Tibial artery (tissue), 4 donors: ENCODE data around the gene AIFM2.
"Not testable (repeated sequence)": the region's sequence is repeated elsewhere in the genome, so short reads cannot be mapped to it uniquely, and the experiment has no call there.

Experiments used
- DNase-seq, 2 donors: peaks; one replicate each; pipeline ENCODE4 v3.0.0-alpha.2; 2019
- H3K27ac ChIP-seq, 2 donors: fragments of 200-600 bp; sonication (generic) in 1 of 2; 1 replicate in 1 of 2; 2 replicates in 1 of 2; pipeline ENCODE4 v1.5.1; 2018 to 2019; ENCODE audit warnings: mild to moderate bottlenecking in 1 of 2
- H3K27me3 ChIP-seq, 2 donors: fragments of 200-600 bp; sonication (generic) in 1 of 2; one replicate each; pipeline versions ENCODE4 v1.5.1 to v1.6.0; 2016 to 2019
- H3K36me3 ChIP-seq, 3 donors: fragments of 200-600 bp; sonication (generic) in 2 of 3; one replicate each; pipeline ENCODE4 v1.5.1; 2016 to 2019; ENCODE audit warnings: mild to moderate bottlenecking in 2 of 3
- H3K4me1 ChIP-seq, 4 donors: fragments of 200-600 bp; sonication (generic) in 2 of 4; 1 replicate in 3 of 4; 2 replicates in 1 of 4; pipeline ENCODE4 v1.5.1; 2016 to 2019
- H3K4me3 ChIP-seq, 2 donors: fragments of 200-600 bp; sonication (generic) in 1 of 2; 1 replicate in 1 of 2; 2 replicates in 1 of 2; pipeline ENCODE4 v1.5.1; 2018 to 2019; ENCODE audit warnings: mild to moderate bottlenecking in 2 of 2
- H3K9me3 ChIP-seq, 3 donors: fragments of 200-600 bp; sonication (generic) in 1 of 3; one replicate each; pipeline ENCODE4 v1.5.1; 2016 to 2019
- intact Hi-C: fragments of 100-400 bp; cut with DNase I; formaldehyde crosslinking; loops from one replicate; pipeline ENCODE4 v1.15.0; 2023; ENCODE audit warnings: low total_unique reads
- TF ChIP-seq, protein P1 (sequence below), 2 experiments: fragments of 200-600 bp in 1 of 2; fragments of 450-650 bp in 1 of 2; IDR thresholded peaks; one replicate each; pipeline ENCODE4 v1.5.1; 2017 to 2019; ENCODE audit warnings: antibody characterized with exemption in 2 of 2, mild to moderate bottlenecking in 1 of 2, moderate library complexity in 1 of 2

AIFM2 gene

DNA sequence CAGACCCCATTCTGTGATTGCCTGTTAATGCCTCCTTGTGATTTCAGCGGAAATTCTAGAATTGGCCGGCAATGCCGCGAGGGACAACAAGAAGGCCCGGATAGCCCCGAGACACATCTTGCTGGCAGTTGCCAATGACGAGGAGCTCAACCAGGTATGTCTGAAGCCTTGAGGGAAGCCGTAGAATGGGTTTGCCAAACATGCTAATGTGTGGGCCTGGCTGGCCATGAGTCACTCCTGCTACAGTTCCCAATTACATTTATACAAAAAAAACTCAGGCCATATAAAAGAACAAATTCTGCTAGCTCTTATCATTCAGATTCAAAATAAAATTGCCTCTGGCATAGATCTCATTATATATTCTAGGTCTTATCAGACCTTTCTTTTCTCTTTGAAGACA is 42.6 kb downstream of the AIFM2 start:
- intact Hi-C loops, result no loop called here
- peaks cover 0 to 31% (median 7%) of the 10 kb centered on the region in 3 donors for H3K36me3 ChIP-seq
- H3K4me1 ChIP-seq, result no peaks in the 10 kb centered on the region
- no peak overlapping the region for H3K27ac ChIP-seq
- no peaks in the 10 kb centered on the region for H3K9me3 ChIP-seq
- H3K4me3 ChIP-seq, result no peak overlapping the region
- TF ChIP-seq, protein P1, sequence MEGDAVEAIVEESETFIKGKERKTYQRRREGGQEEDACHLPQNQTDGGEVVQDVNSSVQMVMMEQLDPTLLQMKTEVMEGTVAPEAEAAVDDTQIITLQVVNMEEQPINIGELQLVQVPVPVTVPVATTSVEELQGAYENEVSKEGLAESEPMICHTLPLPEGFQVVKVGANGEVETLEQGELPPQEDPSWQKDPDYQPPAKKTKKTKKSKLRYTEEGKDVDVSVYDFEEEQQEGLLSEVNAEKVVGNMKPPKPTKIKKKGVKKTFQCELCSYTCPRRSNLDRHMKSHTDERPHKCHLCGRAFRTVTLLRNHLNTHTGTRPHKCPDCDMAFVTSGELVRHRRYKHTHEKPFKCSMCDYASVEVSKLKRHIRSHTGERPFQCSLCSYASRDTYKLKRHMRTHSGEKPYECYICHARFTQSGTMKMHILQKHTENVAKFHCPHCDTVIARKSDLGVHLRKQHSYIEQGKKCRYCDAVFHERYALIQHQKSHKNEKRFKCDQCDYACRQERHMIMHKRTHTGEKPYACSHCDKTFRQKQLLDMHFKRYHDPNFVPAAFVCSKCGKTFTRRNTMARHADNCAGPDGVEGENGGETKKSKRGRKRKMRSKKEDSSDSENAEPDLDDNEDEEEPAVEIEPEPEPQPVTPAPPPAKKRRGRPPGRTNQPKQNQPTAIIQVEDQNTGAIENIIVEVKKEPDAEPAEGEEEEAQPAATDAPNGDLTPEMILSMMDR (IDR thresholded peaks at IDR 0.05), result no peak
- DNase-seq, result no peak
- no peaks in the 10 kb centered on the region for H3K27me3 ChIP-seq

DNA sequence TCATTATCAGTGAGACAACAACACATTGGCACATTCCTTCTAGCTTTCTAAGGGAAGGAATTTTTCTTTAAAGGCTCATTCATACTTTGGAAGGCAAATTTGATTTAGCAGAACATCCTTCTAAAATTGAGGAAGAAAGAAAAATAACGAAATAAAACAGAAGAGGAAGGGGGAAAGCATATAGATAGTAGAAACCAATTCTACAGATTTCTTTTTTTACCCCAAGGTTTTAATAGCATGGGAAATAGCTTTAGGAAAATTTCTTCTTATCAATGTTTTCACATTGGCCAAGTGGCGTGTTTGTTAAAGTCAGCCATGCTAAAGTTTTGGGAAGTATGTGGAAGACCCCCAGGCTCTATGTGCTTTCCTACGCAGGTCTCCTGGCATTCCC is 44.3 kb downstream of the AIFM2 start:
- no peaks in the 10 kb centered on the region for H3K9me3 ChIP-seq
- H3K4me3 ChIP-seq, result no peak overlapping the region
- TF ChIP-seq, protein P1 (IDR thresholded peaks at IDR 0.05), result no peak
- no peak for DNase-seq
- no peaks in the 10 kb centered on the region for H3K4me1 ChIP-seq
- no peak overlapping the region for H3K27ac ChIP-seq
- intact Hi-C loops, result no loop called here
- peaks cover 0 to 18% (median 0%) of the 10 kb centered on the region in 3 donors for H3K36me3 ChIP-seq
- no peaks in the 10 kb centered on the region for H3K27me3 ChIP-seq

GRCh38 chr10:70087616-70088307 is 44.9 kb downstream of the AIFM2 start:
- H3K9me3 ChIP-seq, result no peaks in the 10 kb centered on the region
- DNase-seq, result no peak
- no peaks in the 10 kb centered on the region for H3K27me3 ChIP-seq
- no peaks in the 10 kb centered on the region for H3K4me1 ChIP-seq
- peaks cover 0 to 17% (median 0%) of the 10 kb centered on the region in 3 donors for H3K36me3 ChIP-seq
- no peak overlapping the region for H3K27ac ChIP-seq
- no peak overlapping the region for H3K4me3 ChIP-seq
- TF ChIP-seq, protein P1 (IDR thresholded peaks at IDR 0.05), result no peak
- intact Hi-C loops, result no loop called here

GRCh38 chr10:70085975-70086613 is 46.5 kb downstream of the AIFM2 start:
- TF ChIP-seq, protein P1 (IDR thresholded peaks at IDR 0.05), result no peak
- no peak for DNase-seq
- Histone ChIP-seq H3K9me3 (no peaks in the 10 kb centered on the region), H3K4me3 (no peak overlapping the region), H3K36me3 (peaks cover 0 to 8% (median 0%) of the 10 kb centered on the region in 3 donors), H3K27me3 (no peaks in the 10 kb centered on the region), H3K27ac (no peak overlapping the region), H3K4me1 (no peaks in the 10 kb centered on the region)
- intact Hi-C loops, result no loop called here

DNA sequence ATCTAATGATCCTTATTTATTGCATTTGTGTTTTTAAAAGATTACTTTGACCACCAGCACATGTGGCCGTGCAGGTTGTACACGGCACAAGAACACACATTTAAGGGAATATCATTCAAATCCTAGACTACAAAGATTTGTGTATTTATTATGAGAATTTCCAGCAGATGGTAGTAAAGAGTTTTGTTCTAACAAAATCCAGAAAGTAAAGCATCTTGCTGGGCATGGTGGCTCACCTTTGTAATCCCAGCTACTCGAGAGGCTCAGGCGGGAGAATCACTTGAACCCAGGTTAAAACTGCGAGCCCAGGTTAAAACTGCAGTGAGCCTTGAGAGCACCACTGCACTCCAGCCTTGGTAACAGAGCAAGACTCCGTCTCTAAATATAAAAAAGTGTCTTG is 48.4 kb downstream of the AIFM2 start:
- intact Hi-C loops, result no loop called here

GRCh38 chr10:70080789-70081188 is 51.8 kb downstream of the AIFM2 start:
- H3K4me1 ChIP-seq, H3K27me3 ChIP-seq, H3K9me3 ChIP-seq, H3K4me3 ChIP-seq, intact Hi-C loops, DNase-seq, H3K27ac ChIP-seq: not testable (repeated sequence)
- peaks cover 0 to 18% (median 0%) of the 10 kb centered on the region in 3 donors for H3K36me3 ChIP-seq

More for the DNA sequence above, 48.4 kb downstream of the AIFM2 start:
- H3K27ac ChIP-seq, result no peak overlapping the region
- H3K4me3 ChIP-seq, result no peak overlapping the region
- H3K4me1 ChIP-seq, result no peaks in the 10 kb centered on the region
- no peak for DNase-seq
- no peaks in the 10 kb centered on the region for H3K9me3 ChIP-seq
- H3K36me3 ChIP-seq, result peaks cover 0 to 8% (median 0%) of the 10 kb centered on the region in 3 donors
- TF ChIP-seq, protein P1 (IDR thresholded peaks at IDR 0.05), result no peak
- H3K27me3 ChIP-seq, result no peaks in the 10 kb centered on the region
